GDM1 (cell line): Measurements from ENCODE around the gene LRP2.

Source experiments
- DNase-seq: peaks from one replicate; lab custom pipeline; 2025; lab: John Stamatoyannopoulos, UW

Gene LRP2

DNA sequence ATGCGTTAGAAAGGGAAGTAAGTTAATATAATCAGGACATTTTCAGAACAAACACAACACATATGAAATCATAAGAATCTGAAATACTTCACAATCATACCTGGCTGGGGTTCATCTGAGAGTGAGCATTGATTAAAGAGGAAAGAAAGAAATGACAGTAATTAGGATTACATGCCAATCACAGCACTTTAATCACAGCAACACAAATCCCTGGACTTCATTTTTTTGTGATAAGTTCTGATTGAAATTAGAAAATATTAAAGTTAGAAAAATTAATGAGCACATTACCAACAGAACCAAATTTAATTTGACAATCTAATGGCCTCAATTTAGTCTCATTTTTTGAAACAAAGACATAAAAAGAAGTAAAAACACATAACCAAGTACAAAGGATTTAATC is 121.9 kb downstream of the LRP2 start:
- DNase-seq = no peak

DNA sequence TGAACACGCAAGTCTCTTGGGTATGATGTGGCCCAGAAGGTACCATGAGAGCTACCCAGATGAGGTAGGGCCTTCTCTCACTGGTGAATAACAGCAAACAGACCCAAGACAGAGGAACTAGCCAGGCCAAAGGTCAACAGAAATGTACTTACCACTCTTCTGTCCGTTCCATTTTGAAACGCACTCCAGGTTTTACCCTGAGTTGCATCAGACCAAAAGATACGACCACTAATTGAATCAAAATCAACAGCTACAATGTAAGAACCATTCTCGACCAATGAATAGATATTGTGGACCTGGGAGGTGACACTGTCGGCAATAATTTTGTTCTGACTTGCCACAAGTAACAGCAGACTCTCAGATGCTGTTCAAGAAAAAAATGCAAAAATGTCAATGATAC is 124.4 kb downstream of the LRP2 start:
- DNase-seq = no peak

DNA sequence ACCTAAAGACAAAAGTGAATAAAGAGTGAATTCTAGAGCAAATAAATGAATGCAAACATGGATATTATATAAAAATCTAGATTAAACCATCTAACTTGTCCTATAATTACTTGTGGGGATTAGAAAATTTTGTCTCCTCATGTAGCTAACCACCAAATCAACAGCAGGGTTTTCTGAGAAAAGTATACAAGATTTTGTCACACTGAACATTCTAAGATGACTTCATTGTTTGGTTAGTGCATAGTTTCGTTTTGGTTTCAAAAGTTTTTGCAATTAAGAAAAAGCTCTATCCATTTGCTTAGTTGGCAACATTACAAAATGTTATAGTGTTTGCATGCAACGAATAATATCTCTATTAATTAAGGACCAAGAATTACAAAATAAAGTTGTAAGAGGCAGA is 125.0 kb downstream of the LRP2 start:
- DNase-seq = no peak

DNA sequence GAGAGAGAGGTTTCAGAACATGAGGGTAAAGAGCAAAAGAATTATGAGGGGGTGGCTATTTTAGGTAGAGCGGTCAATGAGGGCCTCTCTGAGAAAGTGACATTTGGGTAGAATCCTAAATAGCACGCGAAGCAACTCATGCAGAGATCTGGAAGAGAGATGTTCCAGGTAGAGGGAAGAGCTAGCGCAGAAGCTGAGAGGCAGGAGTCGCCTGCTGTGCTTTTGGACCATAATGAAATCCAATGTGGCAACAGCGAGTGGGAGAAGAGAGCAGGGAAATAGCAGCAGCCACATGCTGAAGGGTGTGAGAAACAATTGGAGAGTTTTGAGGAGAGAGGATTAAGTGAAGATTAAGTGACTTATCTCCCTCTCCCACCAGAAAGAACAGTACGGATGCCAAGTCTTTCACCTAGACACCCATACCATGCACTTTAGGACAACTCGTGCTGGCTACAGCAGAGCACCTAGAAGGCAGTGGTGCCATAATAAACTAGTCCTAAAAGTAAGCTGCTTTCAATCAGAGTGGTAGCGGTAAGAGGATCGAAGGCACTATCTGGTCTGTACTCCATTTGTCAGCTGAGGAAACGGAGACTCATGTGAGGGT is 129.7 kb downstream of the LRP2 start:
- no peak for DNase-seq

DNA sequence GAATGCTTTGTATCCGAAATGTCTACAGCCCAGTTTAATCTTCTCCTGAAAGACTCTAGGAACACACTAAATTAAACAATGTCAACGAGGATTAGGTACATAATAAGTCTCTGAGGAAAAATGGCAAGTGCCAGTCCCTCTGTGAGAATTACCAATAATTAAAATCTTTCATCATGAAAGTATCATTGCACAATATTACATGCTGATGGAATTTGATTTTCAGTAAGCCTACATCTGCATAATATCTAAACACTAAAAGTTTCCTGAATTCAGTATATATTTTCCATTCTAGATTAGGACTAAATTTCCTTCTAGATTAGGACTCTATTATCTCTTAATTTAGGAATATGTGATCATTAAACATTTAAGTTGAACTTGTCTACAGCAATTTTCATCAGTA is 132.1 kb downstream of the LRP2 start:
- DNase-seq = no peak

DNA sequence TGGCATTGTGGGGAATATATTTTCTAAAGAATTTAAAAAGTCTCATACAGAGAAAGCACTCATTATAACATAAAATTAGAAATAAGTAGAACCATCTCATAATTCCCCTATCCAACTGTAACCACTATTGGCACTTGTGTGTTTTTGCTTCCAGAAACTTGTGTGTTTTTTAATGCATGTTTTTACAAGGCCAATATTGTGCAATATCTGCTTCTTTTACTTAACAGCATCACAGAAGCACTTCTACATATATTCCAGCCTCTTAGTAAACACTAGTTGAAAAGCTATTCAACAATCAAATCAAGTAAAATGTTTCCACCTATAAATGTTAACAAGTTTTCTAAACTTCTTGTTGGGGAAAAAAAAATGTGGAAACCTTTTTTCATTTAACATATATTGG is 132.7 kb downstream of the LRP2 start:
- DNase-seq = no peak

DNA sequence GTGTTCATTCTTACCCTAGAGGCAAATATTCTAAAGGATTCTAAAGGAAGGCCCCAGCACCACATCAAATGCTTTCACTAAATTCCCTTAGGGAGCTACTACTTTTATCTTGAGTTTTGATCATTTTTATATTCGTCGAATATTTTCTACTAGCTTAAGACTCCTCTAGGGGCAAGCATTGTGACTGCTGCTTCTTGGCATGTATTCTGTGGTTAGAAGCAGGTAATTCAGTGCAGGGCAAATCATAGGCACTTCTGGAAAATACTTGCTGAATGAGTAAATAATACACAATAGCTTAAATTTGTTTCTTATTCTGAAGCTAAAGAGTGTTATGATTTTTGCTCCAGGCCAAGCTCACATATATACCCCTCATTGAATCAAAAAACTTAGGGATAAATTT is 136.4 kb downstream of the LRP2 start:
- no peak for DNase-seq

DNA sequence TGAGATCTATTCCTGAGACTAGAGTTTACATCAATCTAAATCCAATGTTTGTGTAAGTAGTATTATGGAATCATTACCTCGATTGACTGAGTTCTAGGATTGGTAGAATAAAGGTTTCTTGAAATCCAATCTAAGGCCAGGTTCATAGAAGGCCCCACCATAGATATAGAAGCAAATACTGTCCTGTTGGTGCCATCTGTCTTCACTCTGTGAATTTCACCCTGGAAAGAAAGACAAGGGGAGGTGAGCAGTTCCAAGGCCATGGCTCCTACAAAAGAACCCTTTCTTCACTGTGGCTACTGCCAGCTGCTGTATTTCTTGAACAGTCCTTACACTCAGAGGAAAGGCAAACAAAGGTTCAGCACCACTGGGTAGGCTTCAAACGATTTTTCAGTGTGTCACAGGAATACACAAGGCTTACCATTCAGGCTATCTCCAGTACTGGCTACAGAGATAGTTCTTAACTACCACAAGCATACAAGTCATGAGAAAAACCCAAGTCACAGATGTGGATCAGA is 137.0 kb downstream of the LRP2 start:
- no peak for DNase-seq

DNA sequence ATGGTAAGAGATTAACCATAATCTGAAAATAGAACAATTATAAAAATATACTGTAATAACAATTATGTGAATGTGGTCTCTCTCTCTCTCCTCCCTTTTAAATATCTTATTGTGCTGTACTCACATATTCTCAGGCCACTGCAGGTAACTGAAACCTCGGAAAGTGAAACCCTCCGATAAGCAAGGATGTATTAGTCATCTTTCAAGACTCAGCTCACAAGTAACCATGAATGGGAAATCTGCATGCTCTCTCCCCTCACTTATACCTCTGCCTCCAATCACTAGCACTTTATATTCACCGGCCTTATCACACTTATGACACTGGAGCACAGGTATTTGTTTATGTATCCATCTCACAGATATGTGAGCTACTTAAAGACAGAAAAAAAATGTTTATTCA is 139.7 kb downstream of the LRP2 start:
- peak; percentile 32 for DNase-seq

DNA sequence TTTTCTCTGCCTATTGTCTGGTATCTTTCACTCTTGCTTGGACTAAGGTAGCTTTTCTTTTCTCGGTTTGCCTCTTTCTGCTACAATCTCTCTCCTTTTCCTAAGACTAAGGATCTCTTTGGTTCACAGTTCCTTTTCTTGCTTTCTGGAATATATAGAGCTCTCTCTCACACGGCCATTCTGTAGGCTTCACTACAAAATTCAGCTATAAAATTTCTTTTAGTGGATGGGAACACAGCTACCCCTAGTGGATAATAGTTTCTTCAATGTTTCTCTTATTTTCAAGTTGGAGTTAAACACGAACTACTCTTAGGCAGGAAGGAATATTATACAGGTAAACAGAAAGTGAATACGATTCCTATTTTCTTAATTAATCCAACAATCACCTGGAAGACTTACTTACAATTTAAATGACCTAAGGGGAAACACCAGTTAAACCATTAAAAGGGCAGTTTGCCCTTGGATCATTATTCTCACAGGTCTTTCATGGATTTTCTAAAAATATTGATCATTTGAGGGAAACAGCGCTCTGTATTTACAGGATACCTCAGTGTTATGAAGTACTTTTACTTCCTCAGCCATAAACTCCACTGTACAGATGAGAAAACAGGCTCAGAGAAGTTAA is 140.5 kb downstream of the LRP2 start:
- DNase-seq = peak; percentile 4

DNA sequence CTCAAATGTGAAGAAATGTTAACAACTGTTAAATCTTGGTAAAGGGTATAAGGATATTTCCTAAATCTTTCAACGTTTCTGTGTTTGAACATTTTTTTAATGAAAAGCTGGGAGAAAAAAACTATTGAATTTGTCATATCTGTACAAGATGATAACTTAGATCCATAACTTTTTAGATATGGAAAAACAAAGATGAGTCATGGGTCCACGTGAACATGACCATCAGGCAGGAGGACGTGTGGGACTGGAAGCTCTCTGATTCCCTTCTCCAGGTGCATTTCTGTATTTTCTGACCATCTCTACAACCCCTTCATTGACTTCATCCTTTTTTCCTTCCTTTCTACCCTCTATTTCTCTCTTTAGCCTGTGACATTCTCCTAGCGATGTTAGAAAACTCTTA is 151.4 kb downstream of the LRP2 start:
- no peak for DNase-seq

DNA sequence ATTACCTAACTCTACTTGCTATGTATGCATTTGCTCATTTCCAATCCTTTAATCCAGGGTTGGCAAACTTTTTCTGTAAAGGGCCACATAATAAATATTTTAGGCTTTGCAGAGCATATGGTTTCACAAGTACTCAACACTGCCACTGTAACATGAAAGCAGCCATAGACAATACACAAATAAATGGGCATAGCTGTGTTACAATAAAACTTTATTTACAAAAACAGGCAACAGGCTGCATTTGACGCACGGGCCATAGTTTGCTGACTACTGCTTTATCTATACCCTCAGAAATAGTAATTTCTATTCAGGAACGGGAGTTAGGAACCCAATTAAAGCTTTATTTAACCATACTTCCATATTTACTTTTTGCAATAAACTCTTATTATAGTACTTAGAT is 154.3 kb downstream of the LRP2 start:
- DNase-seq = no peak

DNA sequence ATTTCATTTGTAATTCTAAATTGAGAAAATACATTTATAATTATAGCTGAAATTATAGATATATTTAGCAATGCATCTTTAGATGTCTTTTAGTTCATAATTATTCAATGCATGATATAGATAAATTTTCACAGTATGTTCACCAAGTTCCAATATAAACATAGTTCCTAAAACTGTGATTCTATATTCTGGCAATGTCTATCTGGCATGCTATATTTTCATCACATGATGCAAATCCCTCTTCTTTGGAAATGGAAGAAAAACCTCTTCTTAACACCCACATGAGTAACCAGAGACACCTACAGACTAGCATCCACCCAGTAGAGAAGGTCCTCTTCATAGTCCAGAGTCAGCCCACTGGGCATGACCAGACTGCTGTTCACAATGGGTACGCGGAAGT is 157.2 kb downstream of the LRP2 start:
- no peak for DNase-seq

DNA sequence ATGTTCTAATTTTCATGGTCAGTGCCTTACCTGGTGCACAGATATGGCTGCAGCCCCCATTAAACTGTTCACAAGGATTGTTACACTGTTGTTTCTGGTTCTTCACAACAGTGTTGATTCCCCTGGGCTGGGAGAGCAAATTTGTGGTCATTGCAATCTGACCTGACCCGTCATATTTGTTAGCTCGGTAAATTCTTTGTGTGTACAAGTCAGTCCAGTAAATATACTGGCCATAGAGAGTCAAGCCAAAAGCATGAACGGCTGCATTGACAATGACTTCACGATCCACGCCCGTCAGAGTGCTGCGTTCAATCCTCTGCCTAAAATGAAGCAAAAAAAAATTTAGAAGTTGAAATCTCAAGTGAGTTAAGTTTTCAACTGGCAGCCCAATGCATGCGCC is 158.4 kb downstream of the LRP2 start:
- no peak for DNase-seq

DNA sequence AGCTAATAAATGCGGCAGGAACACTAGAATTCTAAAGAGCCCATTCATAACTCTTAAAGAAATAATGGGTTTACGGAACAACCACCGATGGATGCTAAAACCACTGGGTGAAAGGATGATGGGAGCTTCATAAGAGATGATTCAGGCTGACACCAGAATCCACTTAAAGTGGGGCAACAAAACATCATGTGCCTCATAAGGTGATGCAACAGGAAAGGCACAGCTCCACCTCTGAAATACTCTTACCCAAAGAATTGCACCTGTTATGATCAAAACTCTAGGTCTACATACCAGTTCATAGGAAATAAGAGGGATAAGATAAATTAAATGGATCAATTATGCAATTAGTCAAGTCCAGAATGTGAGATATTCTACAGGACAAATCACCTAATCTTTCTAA is 161.6 kb downstream of the LRP2 start:
- DNase-seq = no peak

DNA sequence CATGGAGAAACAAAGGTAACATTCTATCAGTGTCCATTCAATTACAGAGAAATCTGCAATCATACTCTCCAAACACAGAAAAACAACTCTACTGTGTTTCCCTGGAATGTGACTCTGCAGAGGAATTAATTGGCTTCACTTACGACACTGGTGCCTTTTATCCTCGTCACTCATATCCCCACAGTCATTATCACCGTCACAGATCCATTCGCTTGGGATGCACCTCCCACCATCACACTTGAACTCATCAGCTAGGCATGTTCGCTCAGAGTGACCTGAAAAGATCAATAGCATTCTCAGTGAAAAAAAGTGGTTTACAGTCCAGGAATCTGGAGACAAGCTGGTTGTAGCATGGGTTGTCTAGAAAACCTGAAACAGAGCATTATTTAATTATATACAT is 168.7 kb downstream of the LRP2 start:
- no peak for DNase-seq

DNA sequence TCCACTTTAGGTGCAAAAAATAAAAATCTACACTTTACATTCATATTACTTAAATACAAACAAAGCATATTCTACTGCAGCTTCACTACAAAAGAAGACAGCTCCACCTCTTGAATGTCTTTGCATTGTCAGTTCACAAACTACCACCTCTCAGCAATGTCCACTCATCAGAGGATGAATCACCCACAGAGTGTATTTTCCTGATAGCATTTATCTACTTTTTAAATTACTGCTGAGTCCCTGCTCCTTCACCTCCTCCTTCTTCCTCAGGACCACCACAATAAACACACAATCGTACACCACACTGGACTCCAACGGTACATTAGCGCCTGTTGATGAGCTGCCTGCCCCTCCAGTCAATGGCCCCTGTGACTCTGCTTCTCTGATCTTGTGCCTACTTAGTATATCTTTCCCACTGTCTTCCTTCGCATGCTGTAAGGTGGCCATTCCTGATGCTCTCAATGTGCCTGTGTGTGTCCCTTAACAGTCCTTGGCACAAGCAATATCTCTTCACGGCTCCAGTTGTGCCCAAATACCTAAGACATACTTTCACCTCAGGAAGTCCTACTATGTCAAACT is 172.0 kb downstream of the LRP2 start:
- DNase-seq = no peak

DNA sequence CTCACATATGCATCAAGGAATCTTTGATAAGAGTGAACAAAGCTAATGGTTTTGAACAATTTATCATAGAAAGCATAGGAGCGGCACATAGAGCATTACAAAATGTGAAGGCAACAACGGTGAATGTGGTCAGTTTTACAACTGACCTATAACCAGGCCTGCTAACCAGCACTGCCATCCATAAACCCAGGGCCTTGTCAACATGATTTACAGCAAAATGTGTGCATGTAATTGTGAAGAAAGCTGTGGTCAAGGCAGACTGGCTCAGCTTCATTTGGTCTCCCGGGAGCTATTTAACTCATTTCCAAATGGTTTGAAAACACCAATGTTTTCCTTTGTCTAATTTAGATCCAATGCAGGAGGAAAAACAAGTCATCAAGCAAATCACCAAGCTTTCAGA is 173.2 kb downstream of the LRP2 start:
- no peak for DNase-seq

DNA sequence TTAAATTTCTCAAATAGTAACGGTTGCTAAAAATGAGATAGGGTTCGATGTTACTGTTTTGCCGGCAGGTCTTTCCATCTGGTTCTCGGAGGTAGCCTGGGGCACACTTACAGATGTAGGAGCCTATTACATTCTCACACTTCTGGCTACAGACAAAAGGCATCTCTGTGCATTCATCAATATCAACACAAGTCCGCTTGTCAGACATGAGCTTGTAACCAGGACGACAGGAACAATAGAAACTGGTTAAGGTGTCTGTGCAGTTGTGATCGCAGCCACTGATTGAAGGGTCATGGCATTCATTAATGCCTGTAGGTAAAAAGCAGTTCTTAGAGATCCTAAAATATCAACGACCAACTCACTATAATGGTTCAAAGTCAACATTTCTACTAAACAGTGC is 176.6 kb downstream of the LRP2 start:
- DNase-seq = no peak

DNA sequence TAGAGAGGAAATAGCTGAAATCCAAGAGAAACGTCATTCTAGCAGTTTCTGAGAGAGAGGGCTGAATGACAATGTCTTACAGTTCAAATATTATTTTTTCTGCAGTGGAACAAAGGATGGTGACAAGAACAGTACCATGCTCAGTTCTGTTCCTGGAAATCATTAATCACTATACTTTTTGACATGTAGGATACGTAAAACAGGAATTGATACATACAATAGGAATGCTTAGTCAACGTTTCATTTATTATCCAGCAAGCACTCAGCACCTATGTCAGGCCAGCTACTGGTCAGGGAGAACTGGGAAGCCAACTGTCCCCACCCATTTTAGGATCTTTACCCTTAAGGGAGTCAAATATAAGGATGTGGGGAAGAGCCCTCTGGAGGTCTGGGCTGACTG is 178.3 kb downstream of the LRP2 start:
- no peak for DNase-seq

DNA sequence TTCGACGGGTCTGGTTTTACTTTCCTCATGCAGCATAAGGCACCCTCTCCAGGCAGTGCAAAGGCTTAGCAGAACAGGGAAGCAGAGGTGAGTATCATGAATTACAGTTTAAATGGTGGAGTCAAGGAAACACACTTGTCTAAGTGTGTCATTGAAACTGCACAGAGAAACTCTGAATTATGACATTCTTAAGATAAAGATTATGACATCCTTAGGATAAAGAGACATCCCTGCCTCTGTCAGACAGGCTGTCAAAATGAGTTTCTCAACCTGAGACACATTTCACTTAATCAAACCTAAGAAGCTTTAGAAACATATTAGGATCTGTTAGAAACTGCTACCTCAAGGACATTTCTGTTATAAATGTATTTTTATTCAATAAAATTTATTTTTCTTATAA is 179.8 kb downstream of the LRP2 start:
- no peak for DNase-seq

DNA sequence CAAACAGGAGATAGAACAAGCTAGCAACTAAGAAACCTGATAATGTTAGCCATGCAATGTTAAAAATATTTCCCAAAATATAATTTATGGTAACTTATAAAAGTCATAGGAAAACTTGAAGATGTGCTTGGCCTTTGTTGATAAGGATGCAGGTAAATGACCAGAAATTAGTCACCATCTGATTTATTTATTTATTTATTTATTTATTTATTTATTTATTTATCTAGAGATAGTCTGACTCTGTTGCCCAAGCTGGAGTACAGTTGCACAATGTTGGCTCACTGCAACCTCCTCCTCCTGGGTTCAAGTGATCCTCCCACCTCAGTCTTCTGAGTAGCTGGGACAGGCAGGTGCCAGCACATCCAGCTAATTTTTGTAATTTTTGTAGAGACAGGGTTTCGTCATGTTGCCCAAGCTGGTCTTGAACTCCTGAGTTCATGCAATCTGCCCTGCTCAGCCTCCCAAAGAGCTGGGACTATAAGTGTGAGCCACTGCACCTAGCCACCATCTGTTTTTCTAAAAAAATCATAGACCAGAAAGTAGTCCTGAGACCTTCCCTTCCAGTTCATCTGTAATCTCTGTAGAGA is 183.4 kb downstream of the LRP2 start:
- no peak for DNase-seq

DNA sequence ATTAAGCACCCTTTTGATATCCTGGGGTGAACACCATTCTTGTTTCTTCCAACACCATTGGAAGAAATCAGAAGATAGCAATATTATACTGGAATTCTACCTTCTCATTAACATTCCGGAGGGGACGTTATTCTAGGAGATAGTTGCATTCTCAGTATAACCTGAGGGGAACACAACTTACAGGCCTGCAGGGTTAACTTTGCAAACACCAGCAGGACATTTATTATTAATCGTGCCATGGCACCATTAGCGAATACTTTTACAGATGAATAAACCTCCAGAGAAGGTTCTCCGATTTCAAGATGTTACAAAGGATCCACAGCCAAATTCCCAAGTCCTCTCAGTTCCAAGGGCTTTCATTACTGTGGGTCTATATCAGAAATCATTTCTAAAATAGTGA is 184.0 kb downstream of the LRP2 start:
- DNase-seq = no peak

DNA sequence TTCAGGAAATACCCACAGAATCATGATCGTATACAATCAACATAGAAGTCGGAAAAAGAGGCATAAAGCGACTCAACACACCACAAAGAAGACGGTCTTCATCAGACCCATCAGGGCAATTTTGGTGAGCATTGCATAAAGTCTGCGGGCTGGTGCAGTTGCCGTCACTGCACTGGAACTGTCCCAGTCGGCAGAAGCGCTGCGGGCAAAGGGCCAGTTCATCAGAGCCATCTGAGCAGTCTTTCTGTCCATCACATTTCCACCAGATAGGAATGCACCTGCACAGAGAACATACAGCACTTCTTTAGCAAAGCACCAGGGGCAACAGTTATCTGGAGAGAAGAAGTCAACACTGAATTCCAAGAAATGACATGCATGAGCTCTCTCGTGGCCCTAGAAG is 187.2 kb downstream of the LRP2 start:
- no peak for DNase-seq
